Measurements from ENCODE around the gene MYEOV.

The MYEOV gene

DNA sequence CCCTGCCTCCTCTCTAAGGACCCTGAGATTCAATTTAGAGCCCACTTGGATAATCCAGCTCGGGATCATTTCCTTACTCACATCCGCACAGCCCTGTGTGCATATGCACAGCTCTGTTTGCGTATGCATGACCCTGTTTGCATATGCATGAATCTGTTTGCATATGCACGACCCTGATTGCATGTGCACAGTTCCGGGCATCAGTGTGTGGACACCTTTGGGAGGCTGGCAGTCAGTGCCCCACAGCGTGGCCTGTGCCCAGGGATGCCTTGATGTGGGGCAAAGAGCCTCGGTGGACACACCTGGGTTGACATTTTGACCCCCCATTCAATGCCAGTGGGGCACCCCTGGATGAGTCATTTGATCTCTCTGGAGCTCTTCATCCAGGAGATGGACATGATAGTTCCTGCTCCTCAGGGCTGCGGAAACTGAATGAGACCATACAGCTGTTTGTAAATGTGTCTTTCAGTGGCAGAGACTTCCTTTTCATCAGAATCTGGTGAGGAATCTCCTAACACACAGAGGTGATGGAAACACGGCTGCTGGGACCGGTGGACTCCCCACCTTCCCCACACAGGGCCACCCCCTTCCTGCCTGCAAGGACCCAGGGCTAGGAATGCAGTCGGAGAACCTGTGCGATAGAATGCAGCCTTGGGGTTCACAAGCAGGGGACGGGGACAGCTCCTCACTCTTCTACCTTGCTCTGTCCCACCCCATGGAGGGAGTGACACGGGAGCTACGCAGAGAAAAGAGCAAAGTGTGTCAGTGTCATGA, 41.2 kb downstream of the MYEOV start:
- Histone ChIP-seq H3K23ac (ENCODE audit: low read length) (no peak overlapping the region), H2BK5ac (ENCODE audit: low read length) (no peak overlapping the region), H3K79me2 (ENCODE audit: control insufficient read depth, insufficient read depth, low read length) (no peaks in the 10 kb centered on the region)

DNA sequence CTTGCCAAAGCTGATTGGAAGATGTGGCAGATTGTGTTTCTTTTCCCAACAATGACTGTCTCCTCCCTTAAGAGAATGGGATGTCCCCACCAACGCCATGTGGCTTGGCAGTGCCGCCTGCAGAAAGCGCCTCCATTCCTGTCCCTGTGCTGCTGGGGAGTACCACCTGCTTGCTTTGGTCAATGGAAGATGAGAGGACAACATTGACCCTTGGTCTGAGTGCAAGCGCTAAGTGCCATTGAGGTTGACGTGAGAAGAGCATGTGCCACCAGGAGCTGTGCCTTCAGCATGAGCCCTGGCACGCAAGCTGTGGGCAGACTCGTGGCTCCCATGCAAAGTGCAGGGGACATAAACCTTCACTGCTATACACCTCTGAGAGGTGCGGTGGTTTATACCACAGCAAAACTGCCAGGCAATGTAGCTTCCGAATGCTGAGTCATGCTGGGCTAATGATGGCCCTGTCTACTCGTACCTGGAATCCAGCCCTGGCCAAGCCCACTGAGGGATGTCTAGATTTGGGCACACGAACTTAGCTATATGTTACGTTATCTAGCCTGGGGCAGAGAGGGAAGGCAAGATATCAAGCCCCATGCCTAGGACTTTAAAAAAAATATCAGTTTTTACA, 41.9 kb downstream of the MYEOV start:
- Histone ChIP-seq H3K4ac (ENCODE audit: low read depth, low read length) (no peak overlapping the region), H3K27me3 (ENCODE audit: insufficient read depth, low read length, poor library complexity) (no peaks in the 10 kb centered on the region), H3K23ac (ENCODE audit: low read length) (no peak overlapping the region), H3K18ac (ENCODE audit: low read length) (no peak overlapping the region), H2BK5ac (ENCODE audit: low read length) (no peak overlapping the region), H3K9ac (ENCODE audit: low read length) (no peak overlapping the region), H3K36me3 (ENCODE audit: control insufficient read depth, insufficient read depth, low read length) (no peaks in the 10 kb centered on the region), H3K4me3 (ENCODE audit: low read length) (no peak overlapping the region), H3K56ac (ENCODE audit: low read length) (no peak overlapping the region), H2AK5ac (ENCODE audit: low read length) (no peak overlapping the region), H3K79me1 (ENCODE audit: low read length) (no peaks in the 10 kb centered on the region), H4K5ac (ENCODE audit: low read length) (no peak overlapping the region), H4K8ac (ENCODE audit: low read depth, low read length) (no peak overlapping the region), H2BK120ac (ENCODE audit: low read depth, low read length) (no peak overlapping the region), H2BK15ac (replicated peaks; ENCODE audit: low read depth) (no peak overlapping the region), H3K27ac (ENCODE audit: low read depth, low read length) (no peak overlapping the region), H3K4me2 (ENCODE audit: low read length) (no peak overlapping the region), H3K79me2 (ENCODE audit: control insufficient read depth, insufficient read depth, low read length) (no peaks in the 10 kb centered on the region), H3K4me1 (ENCODE audit: control insufficient read depth, low read depth, low read length) (no peaks in the 10 kb centered on the region)
- no peak for DNase-seq
- WGBS (ENCODE audit: extremely low coverage, insufficient coverage, low lambda C conversion rate): no CpG with 5 or more reads among the region's 12 CpGs

More for the DNA sequence above, 41.2 kb downstream of the MYEOV start:
- DNase-seq: no peak
- Histone ChIP-seq H3K18ac (ENCODE audit: low read length) (no peak overlapping the region), H3K79me1 (ENCODE audit: low read length) (no peaks in the 10 kb centered on the region), H4K5ac (ENCODE audit: low read length) (no peak overlapping the region), H3K27ac (ENCODE audit: low read depth, low read length) (no peak overlapping the region), H2BK15ac (replicated peaks; ENCODE audit: low read depth) (no peak overlapping the region), H3K4me1 (ENCODE audit: control insufficient read depth, low read depth, low read length) (no peaks in the 10 kb centered on the region), H3K56ac (ENCODE audit: low read length) (no peak overlapping the region), H3K4ac (ENCODE audit: low read depth, low read length) (no peak overlapping the region), H2BK120ac (ENCODE audit: low read depth, low read length) (no peak overlapping the region), H3K9ac (ENCODE audit: low read length) (no peak overlapping the region), H3K36me3 (ENCODE audit: control insufficient read depth, insufficient read depth, low read length) (no peaks in the 10 kb centered on the region), H3K4me3 (ENCODE audit: low read length) (no peak overlapping the region), H4K8ac (ENCODE audit: low read depth, low read length) (no peak overlapping the region), H3K27me3 (ENCODE audit: insufficient read depth, low read length, poor library complexity) (no peaks in the 10 kb centered on the region), H2AK5ac (ENCODE audit: low read length) (no peak overlapping the region), H3K4me2 (ENCODE audit: low read length) (no peak overlapping the region)
- no CpG with 5 or more reads among the region's 15 CpGs for WGBS (ENCODE audit: extremely low coverage, insufficient coverage, low lambda C conversion rate)

DNA sequence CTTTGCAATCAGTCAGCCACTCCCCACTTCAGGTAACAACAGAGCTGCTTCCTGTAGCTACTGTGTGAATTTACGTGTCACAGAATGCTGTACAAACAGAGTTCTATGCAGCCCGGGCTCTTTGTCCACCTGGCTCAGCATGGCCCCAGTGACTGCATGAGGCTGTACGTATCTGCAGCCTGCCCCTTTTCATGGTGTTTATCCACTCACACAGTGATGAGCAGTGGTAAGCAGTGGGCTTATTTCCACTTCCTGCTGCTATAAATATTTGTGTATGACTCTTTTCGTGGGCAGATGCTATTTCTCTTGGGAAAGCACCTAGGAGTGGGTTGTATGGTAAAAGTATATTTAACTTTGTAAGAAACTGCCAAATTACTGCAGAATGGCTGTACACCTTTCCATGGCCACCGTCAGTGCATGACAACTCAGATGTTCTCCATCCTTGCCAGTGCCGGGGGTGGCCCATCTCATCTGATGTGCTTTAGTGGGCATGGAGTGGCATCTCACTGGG, 43.3 kb downstream of the MYEOV start:
- H4K5ac ChIP-seq (ENCODE audit: low read length): no peak overlapping the region
- H3K56ac ChIP-seq (ENCODE audit: low read length): no peak overlapping the region
- H3K4me2 ChIP-seq (ENCODE audit: low read length): no peak overlapping the region
- no peaks in the 10 kb centered on the region for H3K36me3 ChIP-seq (ENCODE audit: control insufficient read depth, insufficient read depth, low read length)
- H2BK15ac ChIP-seq (replicated peaks; ENCODE audit: low read depth): no peak overlapping the region
- H3K9ac ChIP-seq (ENCODE audit: low read length): no peak overlapping the region
- H3K27ac ChIP-seq (ENCODE audit: low read depth, low read length): no peak overlapping the region
- WGBS (ENCODE audit: extremely low coverage, insufficient coverage, low lambda C conversion rate): no CpG with 5 or more reads among the region's 6 CpGs
- no peak overlapping the region for H4K8ac ChIP-seq (ENCODE audit: low read depth, low read length)
- no peaks in the 10 kb centered on the region for H3K79me2 ChIP-seq (ENCODE audit: control insufficient read depth, insufficient read depth, low read length)
- no peaks in the 10 kb centered on the region for H3K4me1 ChIP-seq (ENCODE audit: control insufficient read depth, low read depth, low read length)
- DNase-seq: no peak
- no peak overlapping the region for H3K23ac ChIP-seq (ENCODE audit: low read length)
- no peak overlapping the region for H2BK120ac ChIP-seq (ENCODE audit: low read depth, low read length)
- no peak overlapping the region for H2BK5ac ChIP-seq (ENCODE audit: low read length)
- H3K27me3 ChIP-seq (ENCODE audit: insufficient read depth, low read length, poor library complexity): no peaks in the 10 kb centered on the region
- H3K4ac ChIP-seq (ENCODE audit: low read depth, low read length): no peak overlapping the region
- H3K18ac ChIP-seq (ENCODE audit: low read length): no peak overlapping the region
- no peaks in the 10 kb centered on the region for H3K79me1 ChIP-seq (ENCODE audit: low read length)
- H3K4me3 ChIP-seq (ENCODE audit: low read length): no peak overlapping the region
- no peak overlapping the region for H2AK5ac ChIP-seq (ENCODE audit: low read length)

DNA sequence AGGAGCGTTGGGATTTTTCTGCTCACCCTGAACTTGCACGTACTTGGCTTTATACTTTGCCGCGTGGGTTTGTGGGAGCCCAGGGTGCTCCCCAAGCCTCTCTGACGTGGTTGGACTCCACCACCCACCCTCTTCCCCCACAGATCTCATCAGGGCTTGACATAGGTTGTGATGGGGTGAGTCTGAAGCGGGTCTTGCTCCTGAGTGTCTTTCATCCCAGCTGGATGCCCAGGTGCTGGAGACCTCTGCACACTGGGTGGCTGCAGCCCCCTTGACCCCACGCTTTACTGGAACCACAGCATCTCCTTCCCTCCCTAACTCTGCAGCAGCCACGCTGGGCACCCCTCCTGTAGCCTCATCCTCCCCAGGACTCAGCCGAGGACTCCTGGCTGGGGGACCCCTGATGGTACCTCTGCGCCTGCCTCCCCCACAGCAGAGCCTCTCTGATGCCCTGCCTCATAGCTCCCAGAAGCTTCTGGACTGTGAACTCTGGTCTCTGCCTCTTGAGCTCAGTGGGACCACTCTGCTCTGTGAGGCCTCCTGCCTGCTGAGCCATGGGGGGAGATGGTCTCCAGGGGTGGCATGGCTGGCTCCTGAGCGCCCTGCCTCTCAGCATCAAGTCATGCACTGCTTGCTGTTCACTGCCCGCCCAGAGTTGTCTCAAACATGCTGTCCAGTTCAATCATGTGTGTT, 45.2 kb downstream of the MYEOV start:
- Histone ChIP-seq H3K4me3 (ENCODE audit: low read length) (no peak overlapping the region), H3K27ac (ENCODE audit: low read depth, low read length) (no peak overlapping the region), H4K8ac (ENCODE audit: low read depth, low read length) (no peak overlapping the region), H3K36me3 (ENCODE audit: control insufficient read depth, insufficient read depth, low read length) (no peaks in the 10 kb centered on the region), H4K5ac (ENCODE audit: low read length) (no peak overlapping the region), H3K79me1 (ENCODE audit: low read length) (no peaks in the 10 kb centered on the region), H3K23ac (ENCODE audit: low read length) (no peak overlapping the region), H3K79me2 (ENCODE audit: control insufficient read depth, insufficient read depth, low read length) (no peaks in the 10 kb centered on the region), H3K4me2 (ENCODE audit: low read length) (no peak overlapping the region), H3K4ac (ENCODE audit: low read depth, low read length) (no peak overlapping the region), H2BK120ac (ENCODE audit: low read depth, low read length) (no peak overlapping the region), H2BK5ac (ENCODE audit: low read length) (no peak overlapping the region), H3K27me3 (ENCODE audit: insufficient read depth, low read length, poor library complexity) (no peaks in the 10 kb centered on the region), H3K4me1 (ENCODE audit: control insufficient read depth, low read depth, low read length) (no peaks in the 10 kb centered on the region), H3K9ac (ENCODE audit: low read length) (no peak overlapping the region), H3K56ac (ENCODE audit: low read length) (no peak overlapping the region), H3K18ac (ENCODE audit: low read length) (no peak overlapping the region), H2BK15ac (replicated peaks; ENCODE audit: low read depth) (no peak overlapping the region), H2AK5ac (ENCODE audit: low read length) (no peak overlapping the region)
- no peak for DNase-seq
- no CpG with 5 or more reads among the region's 12 CpGs for WGBS (ENCODE audit: extremely low coverage, insufficient coverage, low lambda C conversion rate)

DNA sequence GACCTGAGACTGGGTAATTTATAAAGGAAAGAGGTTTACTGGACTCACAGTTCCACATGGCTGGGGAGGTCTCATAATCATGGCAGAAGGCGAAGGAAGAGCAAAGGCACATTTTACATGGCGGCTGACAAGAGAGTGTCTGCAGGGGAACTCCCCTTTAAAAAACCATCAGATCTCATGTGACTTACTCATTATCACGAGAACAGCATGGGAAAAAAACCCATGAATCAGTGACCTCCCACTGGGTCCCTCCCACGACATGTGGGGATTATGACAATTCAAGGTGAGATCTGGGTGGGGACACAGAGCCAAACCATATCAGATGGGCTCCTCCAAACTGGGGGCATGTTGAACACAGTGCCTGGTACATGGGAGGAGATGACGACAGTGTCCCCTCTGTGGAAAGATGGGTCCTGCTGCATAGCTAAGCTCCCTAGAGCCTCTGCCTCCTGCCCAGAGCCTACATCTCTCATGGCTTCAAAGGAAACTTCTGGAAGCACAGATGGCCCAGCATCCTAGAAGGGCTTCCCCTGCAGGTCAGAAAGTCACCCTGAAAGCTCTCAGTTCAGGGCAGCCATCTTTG, 46.1 kb downstream of the MYEOV start:
- no peak overlapping the region for H2BK15ac ChIP-seq (replicated peaks; ENCODE audit: low read depth)
- no peak overlapping the region for H3K4me3 ChIP-seq (ENCODE audit: low read length)
- H3K4me2 ChIP-seq (ENCODE audit: low read length): no peak overlapping the region
- H4K8ac ChIP-seq (ENCODE audit: low read depth, low read length): no peak overlapping the region
- WGBS (ENCODE audit: extremely low coverage, insufficient coverage, low lambda C conversion rate): no CpG with 5 or more reads among the region's 5 CpGs
- no peak overlapping the region for H3K18ac ChIP-seq (ENCODE audit: low read length)
- no peak overlapping the region for H3K27ac ChIP-seq (ENCODE audit: low read depth, low read length)
- H3K9ac ChIP-seq (ENCODE audit: low read length): no peak overlapping the region
- H3K4ac ChIP-seq (ENCODE audit: low read depth, low read length): no peak overlapping the region
- no peak overlapping the region for H3K23ac ChIP-seq (ENCODE audit: low read length)
- no peaks in the 10 kb centered on the region for H3K79me2 ChIP-seq (ENCODE audit: control insufficient read depth, insufficient read depth, low read length)
- H3K56ac ChIP-seq (ENCODE audit: low read length): no peak overlapping the region
- H3K36me3 ChIP-seq (ENCODE audit: control insufficient read depth, insufficient read depth, low read length): no peaks in the 10 kb centered on the region
- DNase-seq: no peak
- no peaks in the 10 kb centered on the region for H3K27me3 ChIP-seq (ENCODE audit: insufficient read depth, low read length, poor library complexity)
- no peak overlapping the region for H2BK120ac ChIP-seq (ENCODE audit: low read depth, low read length)
- no peaks in the 10 kb centered on the region for H3K4me1 ChIP-seq (ENCODE audit: control insufficient read depth, low read depth, low read length)
- no peak overlapping the region for H4K5ac ChIP-seq (ENCODE audit: low read length)
- H3K79me1 ChIP-seq (ENCODE audit: low read length): no peaks in the 10 kb centered on the region
- no peak overlapping the region for H2BK5ac ChIP-seq (ENCODE audit: low read length)
- H2AK5ac ChIP-seq (ENCODE audit: low read length): no peak overlapping the region

All from mesendoderm (in vitro differentiated cells).